ENCODE results near the gene NDUFB8. TPM values are rescaled to one million over a fixed set of nuclear protein-coding genes. Genes with fewer than 3 reads are reported as not detected.
A peak's percentile ranks its signal among the peaks of the same experiment; 100 is the strongest.

The NDUFB8 gene
- total RNA-seq, 1 experiment from 2014 or later, result 399 TPM

DNA sequence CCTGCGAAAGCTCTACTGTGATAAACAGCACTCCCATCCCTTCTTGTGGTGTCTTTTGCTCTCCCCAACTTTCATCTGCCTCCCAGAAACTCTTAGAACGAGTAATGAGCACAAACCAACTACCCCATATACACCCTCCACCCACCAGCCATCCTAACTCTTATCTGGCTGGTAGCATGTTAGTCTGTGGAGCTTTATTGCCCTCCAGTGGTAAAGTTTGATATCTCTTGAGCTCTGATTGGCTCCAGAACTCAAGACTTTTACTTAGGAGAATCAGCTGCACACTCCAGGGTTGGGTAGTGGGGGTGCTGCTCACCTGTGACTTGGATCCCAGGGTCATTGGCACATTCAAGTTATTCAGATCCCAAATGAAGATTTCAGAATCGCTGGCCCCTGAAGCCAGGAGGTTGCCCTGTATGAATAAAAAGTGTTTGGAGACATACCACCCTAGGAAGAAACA is 20.9 kb downstream of the NDUFB8 start:
- peaks cover 5% of the 10 kb centered on the region; the same call in 1 of the 2 replicates for H3K4me1 ChIP-seq (ENCODE audit: insufficient read depth, low read length)
- no peaks in the 10 kb centered on the region for H3K79me2 ChIP-seq (ENCODE audit: low read length)
- no peaks in the 10 kb centered on the region for H3K9me3 ChIP-seq (ENCODE audit: low read length)
- TF ChIP-seq, protein P1, sequence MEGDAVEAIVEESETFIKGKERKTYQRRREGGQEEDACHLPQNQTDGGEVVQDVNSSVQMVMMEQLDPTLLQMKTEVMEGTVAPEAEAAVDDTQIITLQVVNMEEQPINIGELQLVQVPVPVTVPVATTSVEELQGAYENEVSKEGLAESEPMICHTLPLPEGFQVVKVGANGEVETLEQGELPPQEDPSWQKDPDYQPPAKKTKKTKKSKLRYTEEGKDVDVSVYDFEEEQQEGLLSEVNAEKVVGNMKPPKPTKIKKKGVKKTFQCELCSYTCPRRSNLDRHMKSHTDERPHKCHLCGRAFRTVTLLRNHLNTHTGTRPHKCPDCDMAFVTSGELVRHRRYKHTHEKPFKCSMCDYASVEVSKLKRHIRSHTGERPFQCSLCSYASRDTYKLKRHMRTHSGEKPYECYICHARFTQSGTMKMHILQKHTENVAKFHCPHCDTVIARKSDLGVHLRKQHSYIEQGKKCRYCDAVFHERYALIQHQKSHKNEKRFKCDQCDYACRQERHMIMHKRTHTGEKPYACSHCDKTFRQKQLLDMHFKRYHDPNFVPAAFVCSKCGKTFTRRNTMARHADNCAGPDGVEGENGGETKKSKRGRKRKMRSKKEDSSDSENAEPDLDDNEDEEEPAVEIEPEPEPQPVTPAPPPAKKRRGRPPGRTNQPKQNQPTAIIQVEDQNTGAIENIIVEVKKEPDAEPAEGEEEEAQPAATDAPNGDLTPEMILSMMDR (conservative IDR thresholded peaks at IDR 0.05; ENCODE audit: low read depth, low read length), result peak; percentile 68
- TF ChIP-seq EZH2 (IDR thresholded peaks at IDR 0.05; ENCODE audit: low read length, unreplicated experiment), result no peak
- no peak for TF ChIP-seq EZH2phosphoT487 (IDR thresholded peaks at IDR 0.05; ENCODE audit: borderline replicate concordance, low read length)
- no peak overlapping the region for H2AFZ ChIP-seq (ENCODE audit: low read length)
- no peaks in the 10 kb centered on the region for H3K9me2 ChIP-seq (replicated peaks; ENCODE audit: low read length)
- no TSS peak for BruUV-seq (replicated peaks)
- H3K4me3 ChIP-seq (ENCODE audit: low read length), result no peak overlapping the region
- POLR2A ChIA-PET (ENCODE audit: unreplicated experiment), result no interaction called here
- no peaks in the 10 kb centered on the region; the same call in 1 of the 2 replicates for H3K36me3 ChIP-seq (ENCODE audit: low read depth, low read length)
- peak; percentile 79 for ATAC-seq
- intact Hi-C loops (cut with micrococcal nuclease), result loop anchor here (1.0 to 2.0 kb wide), 2 partner anchors 74 to 170 kb away; no protein-coding TSS in a partner anchor
- H3K27me3 ChIP-seq (ENCODE audit: low read length), result no peaks in the 10 kb centered on the region
- no peaks in the 10 kb centered on the region for H3F3A ChIP-seq (ENCODE audit: low read length, unreplicated experiment)
- H3K4me2 ChIP-seq (ENCODE audit: low read length), result no peak overlapping the region
- no peak overlapping the region for H3K9ac ChIP-seq (ENCODE audit: low read length)
- no peak overlapping the region for H3K27ac ChIP-seq (ENCODE audit: low read length)
- peak; percentile 67 for DNase-seq
- no peaks in the 10 kb centered on the region for H4K20me1 ChIP-seq (ENCODE audit: low read length)
- CTCF ChIA-PET, result interaction anchor here (0.5 to 2.6 kb wide), 9 partner anchors 10 to 370 kb away, joined by 3 to 15 read pairs (median 3); partner anchors contain the start of gene HIF1AN

DNA sequence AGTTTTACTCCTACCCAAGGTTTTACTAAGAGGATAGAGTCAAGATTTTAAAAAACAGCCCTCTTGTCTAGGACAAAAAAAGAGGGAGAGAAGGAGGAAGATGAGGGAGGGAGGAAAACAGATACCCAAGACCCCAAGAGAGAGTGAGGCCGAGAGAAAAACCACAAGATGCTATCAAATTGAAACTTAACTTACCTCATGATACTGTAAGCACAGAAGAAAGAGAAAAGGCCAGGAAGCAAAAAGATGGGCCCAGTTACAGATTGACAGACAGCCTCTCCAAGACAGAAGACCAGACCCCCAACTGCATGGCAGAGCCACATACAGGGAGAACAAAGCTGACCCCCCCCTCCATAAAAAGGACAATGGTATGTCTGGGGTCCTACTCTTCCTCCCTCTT is 21.4 kb downstream of the NDUFB8 start:
- Histone ChIP-seq H3K9me3 (ENCODE audit: low read length) (no peaks in the 10 kb centered on the region), H3K27ac (ENCODE audit: low read length) (no peak overlapping the region), H3K9me2 (replicated peaks; ENCODE audit: low read length) (no peaks in the 10 kb centered on the region), H3K9ac (ENCODE audit: low read length) (no peak overlapping the region), H4K20me1 (ENCODE audit: low read length) (no peaks in the 10 kb centered on the region), H3K79me2 (ENCODE audit: low read length) (no peaks in the 10 kb centered on the region), H3K4me2 (ENCODE audit: low read length) (no peak overlapping the region), H3K27me3 (ENCODE audit: low read length) (no peaks in the 10 kb centered on the region), H3K4me3 (ENCODE audit: low read length) (no peak overlapping the region), H3F3A (ENCODE audit: low read length, unreplicated experiment) (no peaks in the 10 kb centered on the region), H2AFZ (ENCODE audit: low read length) (no peak overlapping the region), H3K4me1 (ENCODE audit: insufficient read depth, low read length) (peaks cover 5% of the 10 kb centered on the region; the same call in 1 of the 2 replicates), H3K36me3 (ENCODE audit: low read depth, low read length) (no peaks in the 10 kb centered on the region; the same call in 1 of the 2 replicates)
- ChIA-PET POLR2A (ENCODE audit: unreplicated experiment) (no interaction called here), CTCF (interaction anchor here (1.0 to 2.6 kb wide), 3 partner anchors 10 to 79 kb away, joined by 3 to 15 read pairs (median 3); no protein-coding TSS in a partner anchor)
- TF ChIP-seq EZH2phosphoT487 (IDR thresholded peaks at IDR 0.05; ENCODE audit: borderline replicate concordance, low read length), result no peak
- TF ChIP-seq EZH2 (IDR thresholded peaks at IDR 0.05; ENCODE audit: low read length, unreplicated experiment), result no peak
- TF ChIP-seq, protein P1 (conservative IDR thresholded peaks at IDR 0.05; ENCODE audit: low read depth, low read length), result no peak
- DNase-seq (no peak), ATAC-seq (no peak)
- BruUV-seq (replicated peaks), result no TSS peak
- intact Hi-C loops (cut with micrococcal nuclease), result loop anchor here (1.0 to 2.0 kb wide), 2 partner anchors 74 to 169 kb away; no protein-coding TSS in a partner anchor

GRCh38 chr10:100507357-100507732 is 22.3 kb downstream of the NDUFB8 start:
- intact Hi-C loops (cut with micrococcal nuclease), result no loop called here
- no peak for ATAC-seq
- Histone ChIP-seq H3K4me2 (ENCODE audit: low read length) (no peak overlapping the region), H3K4me3 (ENCODE audit: low read length) (no peak overlapping the region), H3K9me2 (replicated peaks; ENCODE audit: low read length) (no peaks in the 10 kb centered on the region), H2AFZ (ENCODE audit: low read length) (no peak overlapping the region), H3K36me3 (ENCODE audit: low read depth, low read length) (no peaks in the 10 kb centered on the region; the same call in 1 of the 2 replicates), H3K27ac (ENCODE audit: low read length) (no peak overlapping the region), H3K9ac (ENCODE audit: low read length) (no peak overlapping the region), H3K27me3 (ENCODE audit: low read length) (no peaks in the 10 kb centered on the region), H3F3A (ENCODE audit: low read length, unreplicated experiment) (no peaks in the 10 kb centered on the region), H3K4me1 (ENCODE audit: insufficient read depth, low read length) (peaks cover 5% of the 10 kb centered on the region; the same call in 1 of the 2 replicates), H3K79me2 (ENCODE audit: low read length) (no peaks in the 10 kb centered on the region), H4K20me1 (ENCODE audit: low read length) (no peaks in the 10 kb centered on the region), H3K9me3 (ENCODE audit: low read length) (no peaks in the 10 kb centered on the region)
- DNase-seq, result no peak
- ChIA-PET CTCF (no interaction called here), POLR2A (ENCODE audit: unreplicated experiment) (no interaction called here)
- BruUV-seq (replicated peaks), result no TSS peak
- TF ChIP-seq EZH2 (IDR thresholded peaks at IDR 0.05; ENCODE audit: low read length, unreplicated experiment) (no peak), EZH2phosphoT487 (IDR thresholded peaks at IDR 0.05; ENCODE audit: borderline replicate concordance, low read length) (no peak)
- TF ChIP-seq, protein P1 (conservative IDR thresholded peaks at IDR 0.05; ENCODE audit: low read depth, low read length), result no peak

Data from PC-3 (cell line).